ENCODE results near the gene TSC22D3.

The TSC22D3 gene

GRCh38 chrX:107706309-107706708 is 69.3 kb downstream of the TSC22D3 start:
- TF ChIP-seq, protein P1, sequence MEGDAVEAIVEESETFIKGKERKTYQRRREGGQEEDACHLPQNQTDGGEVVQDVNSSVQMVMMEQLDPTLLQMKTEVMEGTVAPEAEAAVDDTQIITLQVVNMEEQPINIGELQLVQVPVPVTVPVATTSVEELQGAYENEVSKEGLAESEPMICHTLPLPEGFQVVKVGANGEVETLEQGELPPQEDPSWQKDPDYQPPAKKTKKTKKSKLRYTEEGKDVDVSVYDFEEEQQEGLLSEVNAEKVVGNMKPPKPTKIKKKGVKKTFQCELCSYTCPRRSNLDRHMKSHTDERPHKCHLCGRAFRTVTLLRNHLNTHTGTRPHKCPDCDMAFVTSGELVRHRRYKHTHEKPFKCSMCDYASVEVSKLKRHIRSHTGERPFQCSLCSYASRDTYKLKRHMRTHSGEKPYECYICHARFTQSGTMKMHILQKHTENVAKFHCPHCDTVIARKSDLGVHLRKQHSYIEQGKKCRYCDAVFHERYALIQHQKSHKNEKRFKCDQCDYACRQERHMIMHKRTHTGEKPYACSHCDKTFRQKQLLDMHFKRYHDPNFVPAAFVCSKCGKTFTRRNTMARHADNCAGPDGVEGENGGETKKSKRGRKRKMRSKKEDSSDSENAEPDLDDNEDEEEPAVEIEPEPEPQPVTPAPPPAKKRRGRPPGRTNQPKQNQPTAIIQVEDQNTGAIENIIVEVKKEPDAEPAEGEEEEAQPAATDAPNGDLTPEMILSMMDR (IDR thresholded peaks at IDR 0.05; ENCODE audit: borderline replicate concordance, insufficient read depth, low read depth, low read length), result no peak
- H3K4me3 ChIP-seq (ENCODE audit: low read depth, low read length), result no peak overlapping the region

DNA sequence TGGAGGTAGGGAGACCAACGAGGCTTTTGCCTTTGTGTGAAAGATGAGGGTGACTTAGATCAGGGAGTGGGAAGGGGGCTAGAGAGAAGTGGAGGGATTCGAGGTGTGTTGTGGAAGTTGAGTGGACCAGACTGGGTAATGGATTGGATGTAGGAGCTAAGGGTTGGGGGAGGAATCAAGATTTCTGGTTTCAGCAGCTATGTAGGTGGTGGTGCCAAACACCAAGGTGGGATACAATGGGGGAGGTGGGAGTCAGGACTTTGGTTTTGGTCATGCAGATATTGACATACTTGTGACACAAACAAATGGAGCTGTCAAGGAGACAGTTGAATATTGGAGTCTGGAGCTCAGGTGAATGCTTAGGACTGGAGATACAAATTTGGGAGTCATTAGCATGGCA is 71.0 kb downstream of the TSC22D3 start:
- TF ChIP-seq, protein P1 (IDR thresholded peaks at IDR 0.05; ENCODE audit: borderline replicate concordance, insufficient read depth, low read depth, low read length), result no peak
- no peak overlapping the region for H3K4me3 ChIP-seq (ENCODE audit: low read depth, low read length)

GRCh38 chrX:107704181-107704580 is 71.4 kb downstream of the TSC22D3 start:
- no peak overlapping the region for H3K4me3 ChIP-seq (ENCODE audit: low read depth, low read length)
- TF ChIP-seq, protein P1 (IDR thresholded peaks at IDR 0.05; ENCODE audit: borderline replicate concordance, insufficient read depth, low read depth, low read length), result no peak

DNA sequence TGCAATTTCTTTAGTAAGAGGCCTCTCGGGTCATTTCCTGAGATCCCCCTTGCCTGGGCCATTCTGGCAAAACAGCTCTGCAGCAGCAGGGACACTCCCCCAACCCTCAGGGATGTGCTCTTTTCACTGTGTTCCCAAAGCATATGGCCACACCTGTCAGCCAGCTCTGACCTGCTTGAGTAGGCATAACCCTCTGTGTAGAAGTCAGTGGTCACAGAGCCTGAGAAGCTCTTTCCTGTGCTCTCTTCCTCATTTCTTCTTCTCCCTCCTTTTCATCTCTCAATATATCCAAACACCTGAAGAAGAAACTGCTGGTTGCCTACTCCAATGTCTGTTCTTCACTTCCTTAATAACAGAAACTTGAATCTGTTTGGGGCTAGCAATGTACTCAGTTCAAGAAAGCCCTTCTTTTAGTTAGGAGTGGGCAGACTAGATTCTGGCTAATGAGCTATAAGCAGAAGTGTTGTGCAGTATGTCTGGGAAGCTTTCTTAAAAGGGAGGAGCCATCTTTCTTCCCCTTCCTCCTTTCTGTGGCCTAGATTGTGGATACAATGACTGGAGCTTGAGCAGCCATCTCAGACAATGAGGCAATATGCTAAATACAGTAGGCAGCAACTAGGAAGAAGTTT is 74.0 kb downstream of the TSC22D3 start:
- H3K4me3 ChIP-seq (ENCODE audit: low read depth, low read length), result no peak overlapping the region
- TF ChIP-seq, protein P1 (IDR thresholded peaks at IDR 0.05; ENCODE audit: borderline replicate concordance, insufficient read depth, low read depth, low read length), result no peak

GRCh38 chrX:107700790-107701189 is 74.8 kb downstream of the TSC22D3 start:
- TF ChIP-seq, protein P1 (IDR thresholded peaks at IDR 0.05; ENCODE audit: borderline replicate concordance, insufficient read depth, low read depth, low read length), result no peak
- H3K4me3 ChIP-seq (ENCODE audit: low read depth, low read length), result no peak overlapping the region

- no peak overlapping the region for H3K4me3 ChIP-seq (ENCODE audit: low read depth, low read length)
- TF ChIP-seq, protein P1 (IDR thresholded peaks at IDR 0.05; ENCODE audit: borderline replicate concordance, insufficient read depth, low read depth, low read length), result no peak
Measured at GRCh38 chrX:107700317-107700774, 75.2 kb downstream of the TSC22D3 start.

- H3K4me3 ChIP-seq (ENCODE audit: low read depth, low read length), result no peak overlapping the region
- TF ChIP-seq, protein P1 (IDR thresholded peaks at IDR 0.05; ENCODE audit: borderline replicate concordance, insufficient read depth, low read depth, low read length), result no peak
Measured at GRCh38 chrX:107699616-107700015, 76.0 kb downstream of the TSC22D3 start.
